ENCODE data around the gene MLLT10.

DNA sequence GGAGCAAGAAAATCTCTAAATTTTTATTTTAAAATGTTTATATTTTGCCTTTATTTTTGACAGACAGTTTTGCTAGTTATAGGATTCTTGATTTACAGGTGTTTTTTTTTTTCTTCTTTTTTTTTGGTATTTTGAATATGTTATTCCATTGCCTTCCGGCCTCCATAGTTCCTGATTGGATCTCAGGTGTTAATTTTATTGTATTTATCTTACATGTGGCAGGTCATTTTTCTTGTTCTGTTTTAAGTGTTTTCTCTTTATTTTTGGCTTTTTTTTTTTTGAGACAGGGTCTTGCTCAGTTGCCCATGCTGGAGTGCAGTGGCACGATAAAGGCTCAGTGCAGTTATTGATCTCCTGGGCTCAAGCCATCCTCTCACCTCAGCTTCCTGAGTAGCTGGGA lies 73.9 kb downstream of the MLLT10 start:
- TF ChIP-seq POLR2AphosphoS5 (IDR thresholded peaks at IDR 0.05; ENCODE audit: low read depth, low read length) (no peak), TAF1 (IDR thresholded peaks at IDR 0.05; ENCODE audit: borderline replicate concordance, insufficient read depth, low read length) (no peak), FOXP2 (optimal IDR thresholded peaks at IDR 0.05; ENCODE audit: borderline replicate concordance, extremely low read depth, extremely low read length, insufficient read depth) (no peak), SIN3A (IDR thresholded peaks at IDR 0.05; ENCODE audit: borderline replicate concordance, insufficient read depth, low read length) (no peak)
- TF ChIP-seq, protein P1, sequence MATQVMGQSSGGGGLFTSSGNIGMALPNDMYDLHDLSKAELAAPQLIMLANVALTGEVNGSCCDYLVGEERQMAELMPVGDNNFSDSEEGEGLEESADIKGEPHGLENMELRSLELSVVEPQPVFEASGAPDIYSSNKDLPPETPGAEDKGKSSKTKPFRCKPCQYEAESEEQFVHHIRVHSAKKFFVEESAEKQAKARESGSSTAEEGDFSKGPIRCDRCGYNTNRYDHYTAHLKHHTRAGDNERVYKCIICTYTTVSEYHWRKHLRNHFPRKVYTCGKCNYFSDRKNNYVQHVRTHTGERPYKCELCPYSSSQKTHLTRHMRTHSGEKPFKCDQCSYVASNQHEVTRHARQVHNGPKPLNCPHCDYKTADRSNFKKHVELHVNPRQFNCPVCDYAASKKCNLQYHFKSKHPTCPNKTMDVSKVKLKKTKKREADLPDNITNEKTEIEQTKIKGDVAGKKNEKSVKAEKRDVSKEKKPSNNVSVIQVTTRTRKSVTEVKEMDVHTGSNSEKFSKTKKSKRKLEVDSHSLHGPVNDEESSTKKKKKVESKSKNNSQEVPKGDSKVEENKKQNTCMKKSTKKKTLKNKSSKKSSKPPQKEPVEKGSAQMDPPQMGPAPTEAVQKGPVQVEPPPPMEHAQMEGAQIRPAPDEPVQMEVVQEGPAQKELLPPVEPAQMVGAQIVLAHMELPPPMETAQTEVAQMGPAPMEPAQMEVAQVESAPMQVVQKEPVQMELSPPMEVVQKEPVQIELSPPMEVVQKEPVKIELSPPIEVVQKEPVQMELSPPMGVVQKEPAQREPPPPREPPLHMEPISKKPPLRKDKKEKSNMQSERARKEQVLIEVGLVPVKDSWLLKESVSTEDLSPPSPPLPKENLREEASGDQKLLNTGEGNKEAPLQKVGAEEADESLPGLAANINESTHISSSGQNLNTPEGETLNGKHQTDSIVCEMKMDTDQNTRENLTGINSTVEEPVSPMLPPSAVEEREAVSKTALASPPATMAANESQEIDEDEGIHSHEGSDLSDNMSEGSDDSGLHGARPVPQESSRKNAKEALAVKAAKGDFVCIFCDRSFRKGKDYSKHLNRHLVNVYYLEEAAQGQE (IDR thresholded peaks at IDR 0.05; ENCODE audit: insufficient read depth in 1 of 2, low read depth in 2 of 2, low read length in 2 of 2): no peak
